Caco-2 (cell line): ENCODE data around the gene AKAP1. TPM values are rescaled to one million over a fixed set of nuclear protein-coding genes. Genes with fewer than 3 reads are reported as not detected.

Source experiments
- BruUV-seq: library from RNA; stranded (reverse); fragments of 400-500 nt; replicated peaks from 2 replicates; lab custom pipeline; 2021; lab: Mats Ljungman, UMichigan
- CTCF ChIA-PET: fragments of 300-600 bp; sonication (Branson Sonifier 250); formaldehyde crosslinking; loops from one replicate; lab custom pipeline; 2022; ENCODE audit warnings: antibody characterized with exemption; lab: Charles Lee
- POLR2A ChIA-PET: fragments of 300-600 bp; sonication (Branson Sonifier 250); formaldehyde crosslinking; loops from one replicate; lab custom pipeline; 2022; ENCODE audit warnings: antibody characterized with exemption; lab: Charles Lee
- DNase-seq, 2 experiments: peaks; one replicate each; pipeline versions ENCODE4 v3.0.0 to v3.0.0-alpha.2; 2020 to 2022
- H3K27me3 ChIP-seq: replicated peaks from 2 replicates; pipeline ENCODE4 v1.6.0; 2011; ENCODE audit warnings: low read length; ENCODE audit not compliant: control insufficient read depth, insufficient read depth
- H3K36me3 ChIP-seq: 2 replicates; pipeline ENCODE4 v1.5.1; 2011; ENCODE audit warnings: low read length; ENCODE audit not compliant: control insufficient read depth, insufficient read depth
- H3K4me1 ChIP-seq: fragments of 250-450 bp; sonication (Bioruptor Pico); 2 replicates; pipeline ENCODE4 v1.5.1; 2020; ENCODE audit warnings: mild to moderate bottlenecking
- H3K4me3 ChIP-seq: 2 replicates; pipeline ENCODE4 v1.5.1; 2011; ENCODE audit warnings: low read depth, mild to moderate bottlenecking, control low read depth, low read length
- H3K9me3 ChIP-seq: fragments of 250-450 bp; sonication (Bioruptor Pico); 2 replicates; pipeline ENCODE4 v1.5.1; 2020; ENCODE audit warnings: mild to moderate bottlenecking, moderate library complexity
- H3K27ac Mint-ChIP-seq: one replicate; pipeline ENCODE4 v1.8.0; 2022; ENCODE audit warnings: mixed read lengths; ENCODE audit not compliant: unreplicated experiment
- H3K27me3 Mint-ChIP-seq: one replicate; pipeline ENCODE4 v1.8.0; 2022; ENCODE audit warnings: mixed read lengths; ENCODE audit not compliant: insufficient read depth, unreplicated experiment
- H3K36me3 Mint-ChIP-seq: one replicate; pipeline ENCODE4 v1.8.0; 2022; ENCODE audit warnings: mild to moderate bottlenecking, mixed read lengths; ENCODE audit not compliant: insufficient read depth, unreplicated experiment
- H3K4me1 Mint-ChIP-seq: one replicate; pipeline ENCODE4 v1.8.0; 2022; ENCODE audit warnings: low read depth, mixed read lengths; ENCODE audit not compliant: unreplicated experiment
- H3K4me3 Mint-ChIP-seq: one replicate; pipeline ENCODE4 v1.8.0; 2022; ENCODE audit warnings: mild to moderate bottlenecking, moderate library complexity, mixed read lengths; ENCODE audit not compliant: unreplicated experiment
- H3K9me3 Mint-ChIP-seq: one replicate; pipeline ENCODE4 v1.8.0; 2022; ENCODE audit warnings: mixed read lengths; ENCODE audit not compliant: unreplicated experiment
- CTCF ChIP-seq, 2 experiments: fragments of 200-600 bp in 1 of 2; IDR thresholded peaks; 1 replicate in 1 of 2; 2 replicates in 1 of 2; pipeline versions ENCODE4 v1.5.1 to v1.8.0; 2011 to 2022; ENCODE audit warnings: antibody characterized with exemption in 1 of 2, control low read depth in 1 of 2, inconsistent platforms in 1 of 2, low read depth in 1 of 2, low read length in 1 of 2, mild to moderate bottlenecking in 1 of 2, moderate library complexity in 1 of 2; ENCODE audit not compliant: insufficient read depth in 1 of 2, severe bottlenecking in 1 of 2, unreplicated experiment in 1 of 2
- intact Hi-C: fragments of 100-400 bp; cut with micrococcal nuclease; formaldehyde crosslinking; loops from one replicate; pipeline ENCODE4 v1.10.0; 2022; ENCODE audit not compliant: unreplicated experiment
- total RNA-seq: library from RNA; stranded (reverse); gene quantifications from 2 replicates; pipeline ENCODE4 v1.2.3, GENCODE V29; 2022

The AKAP1 gene
- total RNA-seq, 1 experiment from 2014 or later: 87.1 TPM

GRCh38 chr17:57130708-57131461 lies 45.8 kb downstream of the AKAP1 start:
- TF ChIP-seq CTCF (IDR thresholded peaks at IDR 0.05; ENCODE audit: insufficient read depth in 1 of 2, low read depth in 1 of 2, low read length in 1 of 2, severe bottlenecking in 1 of 2, unreplicated experiment in 1 of 2): peak; percentile 92 to 97
- H3K4me3 ChIP-seq: peak overlapping the region; percentile 27; the same call in 1 of the 2 replicates

GRCh38 chr17:57132663-57133062 lies 47.6 kb downstream of the AKAP1 start:
- intact Hi-C loops: loop anchor here (5.0 to 10.0 kb wide), 3 partner anchors 110 to 302 kb away; no protein-coding TSS in a partner anchor
- ChIA-PET CTCF (no interaction called here), POLR2A (no interaction called here)
- H3K27me3 ChIP-seq: no peaks in the 10 kb centered on the region
- H3K9me3 ChIP-seq: no peaks in the 10 kb centered on the region
- Mint-ChIP-seq H3K4me1 (peaks cover 10% of the 10 kb centered on the region), H3K36me3 (peaks cover 6% of the 10 kb centered on the region), H3K27me3 (no peaks in the 10 kb centered on the region), H3K4me3 (no peak overlapping the region), H3K9me3 (no peaks in the 10 kb centered on the region), H3K27ac (no peak overlapping the region)
- no peak for TF ChIP-seq CTCF (IDR thresholded peaks at IDR 0.05; ENCODE audit: insufficient read depth in 1 of 2, low read depth in 1 of 2, low read length in 1 of 2, severe bottlenecking in 1 of 2, unreplicated experiment in 1 of 2)
- H3K4me3 ChIP-seq: no peak overlapping the region
- no peak for DNase-seq
- H3K36me3 ChIP-seq: no peaks in the 10 kb centered on the region
- BruUV-seq: no TSS peak
- H3K4me1 ChIP-seq: peaks cover 6% of the 10 kb centered on the region; the same call in 1 of the 2 replicates

More at GRCh38 chr17:57130708-57131461, 45.8 kb downstream of the AKAP1 start:
- peaks cover 10% of the 10 kb centered on the region for H3K4me1 Mint-ChIP-seq
- H3K36me3 Mint-ChIP-seq: peaks cover 11% of the 10 kb centered on the region
- Histone ChIP-seq H3K27me3 (no peaks in the 10 kb centered on the region), H3K4me1 (peaks cover 6% of the 10 kb centered on the region; the same call in 1 of the 2 replicates), H3K9me3 (no peaks in the 10 kb centered on the region), H3K36me3 (peaks cover 1% of the 10 kb centered on the region; the same call in 1 of the 2 replicates)
- no TSS peak for BruUV-seq
- intact Hi-C loops: loop anchor here (1.0 to 10.0 kb wide), 7 partner anchors 111 to 702 kb away; no protein-coding TSS in a partner anchor
- DNase-seq: peak; percentile 85 to 87
- peak overlapping the region; percentile 57 for H3K4me3 Mint-ChIP-seq
- ChIA-PET CTCF (interaction anchor here (0.6 to 1.2 kb wide), 7 partner anchors 123 to 702 kb away, joined by 3 to 4 read pairs (median 3); no protein-coding TSS in a partner anchor), POLR2A (no interaction called here)
- H3K27ac Mint-ChIP-seq: no peak overlapping the region
- H3K27me3 Mint-ChIP-seq: no peaks in the 10 kb centered on the region
- H3K9me3 Mint-ChIP-seq: no peaks in the 10 kb centered on the region

GRCh38 chr17:57133486-57133885 lies 48.4 kb downstream of the AKAP1 start:
- Histone ChIP-seq H3K36me3 (no peaks in the 10 kb centered on the region), H3K4me1 (peaks cover 6% of the 10 kb centered on the region; the same call in 1 of the 2 replicates), H3K27me3 (no peaks in the 10 kb centered on the region), H3K9me3 (no peaks in the 10 kb centered on the region), H3K4me3 (no peak overlapping the region)
- H3K9me3 Mint-ChIP-seq: no peaks in the 10 kb centered on the region
- CTCF ChIA-PET: no interaction called here
- peaks cover 6% of the 10 kb centered on the region for H3K36me3 Mint-ChIP-seq
- no peak overlapping the region for H3K27ac Mint-ChIP-seq
- no peaks in the 10 kb centered on the region for H3K27me3 Mint-ChIP-seq
- peaks cover 10% of the 10 kb centered on the region for H3K4me1 Mint-ChIP-seq
- POLR2A ChIA-PET: no interaction called here
- no peak for TF ChIP-seq CTCF (IDR thresholded peaks at IDR 0.05; ENCODE audit: insufficient read depth in 1 of 2, low read depth in 1 of 2, low read length in 1 of 2, severe bottlenecking in 1 of 2, unreplicated experiment in 1 of 2)
- intact Hi-C loops: loop anchor here (5.0 to 10.0 kb wide), 3 partner anchors 109 to 301 kb away; no protein-coding TSS in a partner anchor
- BruUV-seq: no TSS peak
- H3K4me3 Mint-ChIP-seq: no peak overlapping the region
- DNase-seq: no peak
